ENCODE data around the gene ANKRD23.
"Not testable (repeated sequence)": the region's sequence is repeated elsewhere in the genome, so short reads cannot be mapped to it uniquely, and the experiment has no call there.

ANKRD23 gene

DNA sequence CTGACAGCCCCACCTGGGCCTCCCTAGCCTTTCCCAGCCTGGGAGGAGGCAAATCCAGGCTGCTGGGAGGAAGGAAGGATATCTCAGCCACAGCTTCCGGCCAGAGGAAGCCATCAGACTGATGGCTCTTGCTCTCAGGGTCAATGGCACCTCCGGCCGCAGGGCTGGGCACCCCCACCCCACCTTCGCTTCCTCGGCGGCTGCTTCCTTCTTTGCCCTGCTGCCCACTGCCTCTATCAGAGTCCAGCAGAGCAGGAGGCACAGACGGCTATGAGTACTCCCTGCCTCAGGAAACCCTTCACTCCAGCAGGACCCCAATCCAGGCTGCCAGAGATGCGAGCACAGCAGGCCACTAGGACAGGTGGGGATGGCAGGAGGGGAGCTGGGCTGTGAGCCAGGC lies 22.8 kb upstream of the ANKRD23 start:
- peaks cover 25% of the 10 kb centered on the region for H3K4me1 Mint-ChIP-seq
- H3K4me3 Mint-ChIP-seq: peak overlapping the region; percentile 92 to 94 (median 93)
- peak overlapping the region; percentile 70 to 89 (median 79) for H3K27ac Mint-ChIP-seq
- TF ChIP-seq CTCF (IDR thresholded peaks at IDR 0.05; ENCODE audit: unreplicated experiment in 3 of 3): no peak
- H3K36me3 Mint-ChIP-seq (ENCODE audit: low read depth): peaks cover 24% of the 10 kb centered on the region
- no peaks in the 10 kb centered on the region for H3K9me3 Mint-ChIP-seq
- H3K27me3 Mint-ChIP-seq (ENCODE audit: low read depth): no peaks in the 10 kb centered on the region

DNA sequence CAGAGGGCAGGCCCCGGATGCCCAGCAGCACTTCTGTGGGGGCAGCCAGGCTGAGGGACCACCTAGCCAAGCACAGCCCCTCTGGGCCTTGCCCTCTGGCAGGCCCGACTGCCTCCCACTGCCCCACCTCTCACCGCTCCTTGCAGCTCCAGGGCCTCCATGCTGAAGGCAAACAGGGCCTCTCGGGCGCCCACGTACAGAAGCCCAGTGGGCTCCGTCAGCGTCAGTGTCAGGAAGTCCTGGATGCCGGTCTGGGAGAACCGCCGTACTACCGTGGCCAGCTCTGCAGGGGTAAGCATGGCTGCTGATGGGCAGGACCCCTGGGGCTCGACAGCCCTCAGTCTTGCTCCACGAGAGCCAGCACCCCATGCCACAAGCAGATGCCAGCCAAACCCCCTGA lies 22.3 kb upstream of the ANKRD23 start:
- peak overlapping the region; percentile 72 to 92 (median 78) for H3K4me3 Mint-ChIP-seq

DNA sequence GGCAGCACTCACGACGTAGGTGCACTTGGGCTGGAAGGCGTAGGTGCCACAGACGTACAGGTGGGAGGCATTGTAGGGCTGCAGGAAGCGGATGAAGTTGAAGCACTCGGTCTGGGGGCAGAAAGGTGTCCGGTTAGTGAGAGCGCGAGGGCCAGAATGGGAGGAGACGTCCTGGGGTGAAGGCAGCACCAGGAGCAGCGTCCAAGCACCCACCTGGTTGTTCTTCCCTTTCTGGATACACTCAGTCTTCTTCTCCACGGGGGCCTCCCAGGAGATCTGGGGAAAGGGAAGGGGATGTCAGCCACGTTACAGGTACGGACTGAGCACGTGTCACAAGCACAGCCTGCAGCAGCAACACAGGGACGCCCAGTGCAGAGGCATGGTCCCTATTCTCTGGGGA lies 21.8 kb upstream of the ANKRD23 start:
- TF ChIP-seq CTCF (IDR thresholded peaks at IDR 0.05; ENCODE audit: unreplicated experiment in 3 of 3): no peak
- H3K27me3 Mint-ChIP-seq (ENCODE audit: low read depth): no peaks in the 10 kb centered on the region
- H3K4me3 Mint-ChIP-seq: peak overlapping the region; percentile 65 to 78 (median 72)
- H3K4me1 Mint-ChIP-seq: peaks cover 17% of the 10 kb centered on the region
- H3K9me3 Mint-ChIP-seq: no peaks in the 10 kb centered on the region
- peak overlapping the region; percentile 28 to 53 (median 44) for H3K27ac Mint-ChIP-seq
- H3K36me3 Mint-ChIP-seq (ENCODE audit: low read depth): peaks cover 26% of the 10 kb centered on the region

More for the DNA sequence above, 22.3 kb upstream of the ANKRD23 start:
- Mint-ChIP-seq H3K36me3 (ENCODE audit: low read depth) (peaks cover 26% of the 10 kb centered on the region), H3K4me1 (peaks cover 22% of the 10 kb centered on the region), H3K27me3 (ENCODE audit: low read depth) (no peaks in the 10 kb centered on the region), H3K27ac (no peak overlapping the region), H3K9me3 (no peaks in the 10 kb centered on the region)
- TF ChIP-seq CTCF (IDR thresholded peaks at IDR 0.05; ENCODE audit: unreplicated experiment in 3 of 3): no peak

DNA sequence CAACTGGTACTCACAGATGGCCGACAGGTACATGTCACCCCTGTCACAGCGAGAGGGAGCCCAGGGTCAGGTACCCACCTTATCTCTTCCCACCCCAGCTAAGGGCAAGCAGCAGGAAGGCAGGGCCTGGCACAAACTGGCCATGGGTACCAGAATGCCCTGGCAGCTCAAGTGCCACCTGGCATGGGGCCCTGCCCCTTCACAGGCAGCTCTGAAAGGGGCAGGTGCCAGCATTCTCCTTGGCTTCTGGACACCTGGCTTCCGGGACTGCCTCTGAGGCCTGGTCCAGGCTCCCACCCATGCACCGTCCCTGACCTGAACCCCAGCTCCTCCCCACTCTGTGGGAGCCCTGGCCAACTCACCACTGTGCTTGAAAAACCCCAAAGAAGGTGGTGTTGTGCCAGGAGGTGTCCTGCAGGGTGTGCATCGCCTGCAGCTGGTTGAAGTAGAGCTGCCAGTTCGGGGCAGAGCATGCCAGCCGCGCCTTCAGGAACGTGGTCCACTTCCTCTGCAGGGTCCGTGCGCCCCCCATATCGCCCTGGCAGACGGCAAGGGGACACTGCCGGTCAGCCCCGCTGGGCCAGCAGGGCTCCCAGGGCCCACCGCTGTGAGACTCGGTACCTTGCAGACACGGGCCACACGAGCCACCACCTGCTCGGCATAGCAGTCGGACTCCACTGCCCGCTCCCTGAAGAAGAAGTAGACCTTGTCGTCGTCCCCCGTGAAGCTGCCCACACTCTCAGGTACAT lies 20.7 kb upstream of the ANKRD23 start:
- Mint-ChIP-seq H3K4me3 (no peak overlapping the region), H3K4me1 (peaks cover 23% of the 10 kb centered on the region), H3K9me3 (no peaks in the 10 kb centered on the region), H3K27me3 (ENCODE audit: low read depth) (no peaks in the 10 kb centered on the region), H3K27ac (no peak overlapping the region), H3K36me3 (ENCODE audit: low read depth) (peaks cover 31% of the 10 kb centered on the region)
- no peak for TF ChIP-seq CTCF (IDR thresholded peaks at IDR 0.05; ENCODE audit: unreplicated experiment in 3 of 3)

DNA sequence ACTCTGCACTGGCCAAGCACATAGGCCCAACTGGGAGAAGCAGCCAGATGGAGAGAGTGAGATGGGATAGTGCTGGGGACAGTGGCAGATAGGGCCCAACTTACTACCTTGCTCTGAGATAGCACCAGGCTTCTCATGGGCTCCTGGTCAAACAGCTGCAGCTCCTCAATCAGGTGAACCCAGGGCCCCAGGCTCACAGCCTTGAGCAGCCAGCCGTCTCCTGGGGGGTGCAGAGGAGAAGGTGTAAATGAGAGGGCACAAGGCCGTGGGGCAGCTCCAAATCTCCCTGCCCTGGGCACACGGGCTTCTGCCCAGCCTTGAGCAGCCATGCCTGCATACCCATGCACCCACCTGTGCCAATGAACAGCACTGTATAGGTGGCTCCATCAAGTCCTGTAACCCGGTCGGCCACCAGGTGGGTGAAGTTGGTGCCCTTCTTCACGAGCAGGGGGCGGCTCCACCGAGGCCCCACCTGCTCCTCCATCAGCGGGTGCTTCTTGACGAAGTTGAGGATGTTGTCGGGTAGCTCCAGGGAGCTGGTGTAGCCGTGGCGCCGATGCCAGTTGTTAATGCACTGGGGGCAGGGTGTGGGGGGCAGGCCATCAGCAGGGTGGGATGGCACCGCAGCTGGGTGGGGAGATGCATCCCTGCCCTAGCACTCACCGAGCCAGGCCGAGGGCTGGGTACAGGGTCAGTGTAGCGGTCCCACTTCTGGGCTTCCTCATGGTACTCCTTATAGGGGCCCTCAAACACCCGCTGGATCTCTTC lies 19.9 kb upstream of the ANKRD23 start:
- H3K4me1 Mint-ChIP-seq: peaks cover 30% of the 10 kb centered on the region
- peaks cover 31% of the 10 kb centered on the region for H3K36me3 Mint-ChIP-seq (ENCODE audit: low read depth)
- H3K4me3 Mint-ChIP-seq: peak overlapping the region in 2 of 3 experiments; percentile 57 to 73
- no peaks in the 10 kb centered on the region for H3K9me3 Mint-ChIP-seq
- no peak for TF ChIP-seq CTCF (IDR thresholded peaks at IDR 0.05; ENCODE audit: unreplicated experiment in 3 of 3)
- H3K27ac Mint-ChIP-seq: no peak overlapping the region
- peaks cover 4% of the 10 kb centered on the region for H3K27me3 Mint-ChIP-seq (ENCODE audit: low read depth)

DNA sequence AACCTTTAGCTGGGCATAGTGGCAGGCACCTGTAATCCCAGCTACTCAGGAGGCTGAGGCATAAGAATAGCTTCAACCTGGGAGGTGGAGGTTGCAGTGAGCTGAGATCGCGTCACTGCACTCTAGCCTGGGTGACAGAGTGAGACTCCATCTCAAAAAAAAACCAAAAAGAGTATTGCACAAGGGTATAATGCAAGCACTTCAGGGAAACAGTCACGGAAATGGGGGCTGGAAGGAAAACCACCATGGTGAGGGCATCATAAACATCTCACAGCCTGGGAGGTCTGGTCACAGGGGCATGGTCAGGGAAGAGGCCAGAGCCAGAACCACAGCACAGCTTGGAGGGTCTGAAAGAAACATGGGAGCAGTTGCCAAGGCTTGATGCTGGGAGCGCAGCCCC lies 19.2 kb upstream of the ANKRD23 start:
- H3K9me3 Mint-ChIP-seq; H3K27me3 Mint-ChIP-seq (ENCODE audit: low read depth): not testable (repeated sequence)
- H3K27ac Mint-ChIP-seq: peak overlapping the region in 1 of 3 experiments; percentile 38
- H3K36me3 Mint-ChIP-seq (ENCODE audit: low read depth): peaks cover 31% of the 10 kb centered on the region
- peak overlapping the region; percentile 25 to 73 (median 57) for H3K4me3 Mint-ChIP-seq
- H3K4me1 Mint-ChIP-seq: peaks cover 32% of the 10 kb centered on the region

Measured in nephron (organoid).